ENCODE data around the gene DESI1. TPM values are rescaled to one million over a fixed set of nuclear protein-coding genes. Genes with fewer than 3 reads are reported as not detected.

DESI1 gene
- total RNA-seq, 1 experiment from 2014 or later: 30.2 TPM

DNA sequence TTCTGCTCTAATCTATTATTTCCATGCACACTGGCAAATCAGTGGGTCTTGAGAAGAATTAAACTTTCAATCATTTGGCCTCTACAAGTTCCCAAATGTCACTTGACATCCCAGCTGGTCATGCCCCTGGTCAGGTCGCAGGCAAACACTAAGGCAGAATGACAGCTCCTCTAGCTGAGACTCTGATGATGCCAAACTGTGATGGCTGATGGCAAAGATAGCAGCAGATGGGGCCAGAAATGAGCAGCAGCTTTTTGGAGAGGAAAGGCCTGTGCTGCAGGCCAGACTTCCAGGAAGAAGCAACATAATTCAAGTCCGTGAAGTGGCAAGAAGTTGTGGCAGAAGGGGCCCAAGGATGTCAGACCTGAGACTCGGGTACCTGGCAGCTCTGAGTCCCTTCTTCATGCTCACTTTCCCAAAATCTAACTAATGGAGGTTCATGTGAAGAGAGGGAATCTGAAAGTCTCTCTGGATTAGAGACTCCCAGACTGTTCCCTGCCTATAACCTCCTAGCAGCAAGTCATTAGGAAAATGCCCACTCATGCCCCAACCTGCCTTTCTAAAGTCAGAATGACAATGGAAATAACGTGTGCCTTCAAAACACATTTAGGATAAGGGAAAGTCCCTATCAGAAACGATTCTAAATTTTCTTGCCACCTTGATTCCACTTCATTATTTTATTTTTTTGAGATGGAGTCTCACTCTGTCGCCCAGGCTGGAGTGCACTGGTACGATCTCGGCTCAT lies 21.8 kb downstream of the DESI1 start:
- H3K4me1 Mint-ChIP-seq: peaks cover 2% of the 10 kb centered on the region in 2 experiments; a peak in 1 of 4 replicates
- TF ChIP-seq, protein P1, sequence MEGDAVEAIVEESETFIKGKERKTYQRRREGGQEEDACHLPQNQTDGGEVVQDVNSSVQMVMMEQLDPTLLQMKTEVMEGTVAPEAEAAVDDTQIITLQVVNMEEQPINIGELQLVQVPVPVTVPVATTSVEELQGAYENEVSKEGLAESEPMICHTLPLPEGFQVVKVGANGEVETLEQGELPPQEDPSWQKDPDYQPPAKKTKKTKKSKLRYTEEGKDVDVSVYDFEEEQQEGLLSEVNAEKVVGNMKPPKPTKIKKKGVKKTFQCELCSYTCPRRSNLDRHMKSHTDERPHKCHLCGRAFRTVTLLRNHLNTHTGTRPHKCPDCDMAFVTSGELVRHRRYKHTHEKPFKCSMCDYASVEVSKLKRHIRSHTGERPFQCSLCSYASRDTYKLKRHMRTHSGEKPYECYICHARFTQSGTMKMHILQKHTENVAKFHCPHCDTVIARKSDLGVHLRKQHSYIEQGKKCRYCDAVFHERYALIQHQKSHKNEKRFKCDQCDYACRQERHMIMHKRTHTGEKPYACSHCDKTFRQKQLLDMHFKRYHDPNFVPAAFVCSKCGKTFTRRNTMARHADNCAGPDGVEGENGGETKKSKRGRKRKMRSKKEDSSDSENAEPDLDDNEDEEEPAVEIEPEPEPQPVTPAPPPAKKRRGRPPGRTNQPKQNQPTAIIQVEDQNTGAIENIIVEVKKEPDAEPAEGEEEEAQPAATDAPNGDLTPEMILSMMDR (conservative IDR thresholded peaks at IDR 0.05): no peak
- H3K9ac ChIP-seq (ENCODE audit: extremely low read depth, insufficient read length, low read length): no peak overlapping the region

More for the DNA sequence above, 21.8 kb downstream of the DESI1 start:
- no peak overlapping the region for H3K23ac ChIP-seq (ENCODE audit: insufficient read length, low read depth, low read length)
- no peak for DNase-seq
- H2BK20ac ChIP-seq (ENCODE audit: low read depth, low read length, poor library complexity, severe bottlenecking): no peak overlapping the region
- H3K4me2 ChIP-seq (ENCODE audit: insufficient read depth, insufficient read length, low read length): no peak overlapping the region
- no peaks in the 10 kb centered on the region for H3K9me3 ChIP-seq (ENCODE audit: control insufficient read depth, low read depth, low read length)
- H3K79me1 ChIP-seq (ENCODE audit: insufficient read depth, low read depth, low read length, poor library complexity, severe bottlenecking): no peaks in the 10 kb centered on the region
- H3K56ac ChIP-seq (ENCODE audit: insufficient read length, low read depth, low read length): no peak overlapping the region
- no peak overlapping the region for H4K5ac ChIP-seq (ENCODE audit: insufficient read length, low read depth, low read length)
- no peak overlapping the region for H4K8ac ChIP-seq (replicated peaks; ENCODE audit: insufficient read length, low read depth, low read length)
- 0 out of 7 replicates have a peak overlapping the region, but pooled peaks of 1 of the 3 experiments have one; percentile 67 for H3K27ac Mint-ChIP-seq
- no peaks in the 10 kb centered on the region for H3K23me2 ChIP-seq (ENCODE audit: insufficient read length, low read depth, low read length, poor library complexity, severe bottlenecking)
- peaks cover 8% of the 10 kb centered on the region for H3K27me3 Mint-ChIP-seq (ENCODE audit: low read depth)
- no peaks in the 10 kb centered on the region for H3K79me2 ChIP-seq (ENCODE audit: insufficient read depth, low read length)
- H3K4ac ChIP-seq (ENCODE audit: low read depth, low read length): no peak overlapping the region
- no peak overlapping the region for H2BK12ac ChIP-seq (ENCODE audit: insufficient read length, low read depth, low read length)
- no peak overlapping the region for H3K14ac ChIP-seq (ENCODE audit: insufficient read depth, low read length)
- no peak overlapping the region for H3K4me3 Mint-ChIP-seq
- H2AFZ ChIP-seq (ENCODE audit: low read length): no peak overlapping the region
- H2BK15ac ChIP-seq (ENCODE audit: low read depth, low read length): no peak overlapping the region
- no peak overlapping the region for H2AK5ac ChIP-seq (ENCODE audit: insufficient read length, low read length)
- no peak overlapping the region for H3K27ac ChIP-seq (ENCODE audit: insufficient read length, low read depth, low read length)
- no peaks in the 10 kb centered on the region for H3K4me1 ChIP-seq (ENCODE audit: insufficient read depth, low read length)
- H4K91ac ChIP-seq (ENCODE audit: insufficient read length, low read depth, low read length): no peak overlapping the region
- no peak overlapping the region for H2BK120ac ChIP-seq (ENCODE audit: low read depth, low read length, poor library complexity, severe bottlenecking)
- WGBS (ENCODE audit: extremely low coverage, insufficient read length, low lambda C conversion rate): no CpG with 5 or more reads among the region's 8 CpGs
- H3K18ac ChIP-seq (ENCODE audit: insufficient read length, low read depth, low read length): no peak overlapping the region
- H2BK5ac ChIP-seq (ENCODE audit: insufficient read length, low read length): no peak overlapping the region
- H4K20me1 ChIP-seq (ENCODE audit: control insufficient read depth, insufficient read depth, insufficient read length): peaks cover 5% of the 10 kb centered on the region
- H3T11ph ChIP-seq (ENCODE audit: low read length): no peak overlapping the region
- no peaks in the 10 kb centered on the region for H3K27me3 ChIP-seq (ENCODE audit: insufficient read depth, low read length)
- H3K9me3 Mint-ChIP-seq: no peaks in the 10 kb centered on the region
- peaks cover 14 to 30% (median 28%) of the 10 kb centered on the region in 3 experiments; a peak in 6 of 7 replicates for H3K36me3 Mint-ChIP-seq (ENCODE audit: insufficient read depth in 1 of 3, low read depth in 3 of 3)

All from H9 (cell line).